OCI-LY1 (cell line): ENCODE measurements around the gene FCAMR.

Source experiments
- EZH2 ChIP-seq: fragments of 200-600 bp; sonication (generic), shearing (Covaris generic); IDR thresholded peaks from 2 replicates; pipeline ENCODE4 v1.8.0; 2017; ENCODE audit warnings: borderline replicate concordance, mixed run types, mild to moderate bottlenecking, antibody characterized with exemption, low read length, moderate library complexity, mixed read lengths
- TF ChIP-seq, protein P1 (sequence below): fragments of 200-600 bp; sonication (generic), shearing (Covaris generic); IDR thresholded peaks from 2 replicates; pipeline ENCODE4 v1.5.1; 2017; ENCODE audit warnings: mild to moderate bottlenecking, antibody characterized with exemption, low read length, moderate library complexity, mixed read lengths

GRCh38 chr1:206922524-206922923, 47.7 kb downstream of the FCAMR start:
- TF ChIP-seq, protein P1, sequence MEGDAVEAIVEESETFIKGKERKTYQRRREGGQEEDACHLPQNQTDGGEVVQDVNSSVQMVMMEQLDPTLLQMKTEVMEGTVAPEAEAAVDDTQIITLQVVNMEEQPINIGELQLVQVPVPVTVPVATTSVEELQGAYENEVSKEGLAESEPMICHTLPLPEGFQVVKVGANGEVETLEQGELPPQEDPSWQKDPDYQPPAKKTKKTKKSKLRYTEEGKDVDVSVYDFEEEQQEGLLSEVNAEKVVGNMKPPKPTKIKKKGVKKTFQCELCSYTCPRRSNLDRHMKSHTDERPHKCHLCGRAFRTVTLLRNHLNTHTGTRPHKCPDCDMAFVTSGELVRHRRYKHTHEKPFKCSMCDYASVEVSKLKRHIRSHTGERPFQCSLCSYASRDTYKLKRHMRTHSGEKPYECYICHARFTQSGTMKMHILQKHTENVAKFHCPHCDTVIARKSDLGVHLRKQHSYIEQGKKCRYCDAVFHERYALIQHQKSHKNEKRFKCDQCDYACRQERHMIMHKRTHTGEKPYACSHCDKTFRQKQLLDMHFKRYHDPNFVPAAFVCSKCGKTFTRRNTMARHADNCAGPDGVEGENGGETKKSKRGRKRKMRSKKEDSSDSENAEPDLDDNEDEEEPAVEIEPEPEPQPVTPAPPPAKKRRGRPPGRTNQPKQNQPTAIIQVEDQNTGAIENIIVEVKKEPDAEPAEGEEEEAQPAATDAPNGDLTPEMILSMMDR: no peak
- TF ChIP-seq EZH2: no peak
